Suprapubic skin (tissue), 4 donors: ENCODE results near the gene FNBP1L.

ENCODE experiments used
- CTCF ChIP-seq, 2 donors: fragments of 200-600 bp in 1 of 2; fragments of 450-650 bp in 1 of 2; sonication (generic) in 1 of 2; IDR thresholded peaks; one replicate each; pipeline ENCODE4 v1.5.1; 2016 to 2019; ENCODE audit warnings: antibody characterized with exemption in 2 of 2, mild to moderate bottlenecking in 1 of 2, moderate library complexity in 1 of 2
- EP300 ChIP-seq: sonication (generic); formaldehyde crosslinking; IDR thresholded peaks from one replicate; pipeline ENCODE4 v1.6.1; 2017; ENCODE audit warnings: antibody characterized with exemption
- POLR2A ChIP-seq, 2 donors: fragments of 450-650 bp; IDR thresholded peaks; one replicate each; pipeline ENCODE4 v1.6.1; 2017; ENCODE audit warnings: antibody characterized with exemption in 2 of 2, mild to moderate bottlenecking in 2 of 2, moderate library complexity in 2 of 2
- POLR2AphosphoS5 ChIP-seq, 3 donors: sonication (generic); formaldehyde crosslinking; IDR thresholded peaks; one replicate each; pipeline ENCODE4 v1.6.1; 2017; ENCODE audit warnings: antibody characterized with exemption in 3 of 3

- no peak for TF ChIP-seq CTCF (IDR thresholded peaks at IDR 0.05)
- TF ChIP-seq POLR2AphosphoS5 (IDR thresholded peaks at IDR 0.05), result no peak
- TF ChIP-seq EP300, result no peak
- TF ChIP-seq POLR2A (IDR thresholded peaks at IDR 0.05), result no peak
These were observed 147.8 kb downstream of the FNBP1L start for GRCh38 chr1:93595743-93596142.
